Fibroblast of skin of right quadriceps (primary cell): ENCODE results near the gene CCDC178.
"Not testable (repeated sequence)": the region's sequence is repeated elsewhere in the genome, so short reads cannot be mapped to it uniquely, and the experiment has no call there.

ENCODE experiments used
- DNase-seq: peaks from one replicate; pipeline ENCODE4 v3.0.0-alpha.2; 2013

CCDC178 gene

GRCh38 chr18:33350256-33350655 is 90.3 kb downstream of the CCDC178 start:
- peak; percentile 73 for DNase-seq

- DNase-seq: not testable (repeated sequence)
These were observed 100.8 kb downstream of the CCDC178 start for GRCh38 chr18:33339733-33340132.

GRCh38 chr18:33334781-33335180 is 105.7 kb downstream of the CCDC178 start:
- DNase-seq: no peak

GRCh38 chr18:33330711-33331110 is 109.8 kb downstream of the CCDC178 start:
- no peak for DNase-seq

GRCh38 chr18:33326975-33327374 is 113.5 kb downstream of the CCDC178 start:
- DNase-seq: no peak

- DNase-seq: no peak
These were observed 122.9 kb downstream of the CCDC178 start for GRCh38 chr18:33317640-33318039.

GRCh38 chr18:33316146-33316587 is 124.4 kb downstream of the CCDC178 start:
- no peak for DNase-seq

- no peak for DNase-seq
These were observed 133.0 kb downstream of the CCDC178 start for GRCh38 chr18:33307520-33307919.

GRCh38 chr18:33304277-33304676 is 136.2 kb downstream of the CCDC178 start:
- no peak for DNase-seq

GRCh38 chr18:33291539-33291938 is 149.0 kb downstream of the CCDC178 start:
- DNase-seq: no peak

- DNase-seq: no peak
These were observed 152.3 kb downstream of the CCDC178 start for GRCh38 chr18:33288082-33288716.

GRCh38 chr18:33282709-33283333 is 157.7 kb downstream of the CCDC178 start:
- DNase-seq: no peak

GRCh38 chr18:33282142-33282541 is 158.4 kb downstream of the CCDC178 start:
- no peak for DNase-seq

- no peak for DNase-seq
These were observed 163.1 kb downstream of the CCDC178 start for GRCh38 chr18:33277431-33277830.

- DNase-seq: no peak
These were observed 164.7 kb downstream of the CCDC178 start for GRCh38 chr18:33275843-33276242.

- DNase-seq: no peak
These were observed 170.2 kb downstream of the CCDC178 start for GRCh38 chr18:33270297-33270696.

- DNase-seq: no peak
These were observed 171.3 kb downstream of the CCDC178 start for GRCh38 chr18:33269223-33269622.

GRCh38 chr18:33264566-33264965 is 176.0 kb downstream of the CCDC178 start:
- DNase-seq: peak; percentile 1

GRCh38 chr18:33239298-33239697 is 201.2 kb downstream of the CCDC178 start:
- DNase-seq: no peak

- DNase-seq: no peak
These were observed 208.2 kb downstream of the CCDC178 start for GRCh38 chr18:33232318-33232626.

- DNase-seq: peak; percentile 63
These were observed 208.8 kb downstream of the CCDC178 start for GRCh38 chr18:33231474-33232317.

GRCh38 chr18:33212363-33212762 is 228.2 kb downstream of the CCDC178 start:
- no peak for DNase-seq

GRCh38 chr18:33210575-33211189 is 229.8 kb downstream of the CCDC178 start:
- DNase-seq: peak; percentile 17

- no peak for DNase-seq
These were observed 234.7 kb downstream of the CCDC178 start for GRCh38 chr18:33205777-33206176.
